Islet precursor cell (in vitro differentiated cells): ENCODE data around the gene ST8SIA2.

Source experiments
- DNase-seq: peaks from one replicate; pipeline ENCODE4 v3.0.0-alpha.2; 2018

ST8SIA2 gene

GRCh38 chr15:92393071-92393979 lies at the start of gene ST8SIA2:
ST8SIA2 (plus strand) TSS chr15:92393881; CDS start chr15:92394065, 184 bp downstream.
- DNase-seq: peak; percentile 84

GRCh38 chr15:92343924-92344643 lies 49.6 kb upstream of the ST8SIA2 start:
- no peak for DNase-seq

- DNase-seq: no peak
Observed at GRCh38 chr15:92346063-92346462, 47.6 kb upstream of the ST8SIA2 start.

- DNase-seq: no peak
Observed at GRCh38 chr15:92355307-92355706, 38.4 kb upstream of the ST8SIA2 start.

DNA sequence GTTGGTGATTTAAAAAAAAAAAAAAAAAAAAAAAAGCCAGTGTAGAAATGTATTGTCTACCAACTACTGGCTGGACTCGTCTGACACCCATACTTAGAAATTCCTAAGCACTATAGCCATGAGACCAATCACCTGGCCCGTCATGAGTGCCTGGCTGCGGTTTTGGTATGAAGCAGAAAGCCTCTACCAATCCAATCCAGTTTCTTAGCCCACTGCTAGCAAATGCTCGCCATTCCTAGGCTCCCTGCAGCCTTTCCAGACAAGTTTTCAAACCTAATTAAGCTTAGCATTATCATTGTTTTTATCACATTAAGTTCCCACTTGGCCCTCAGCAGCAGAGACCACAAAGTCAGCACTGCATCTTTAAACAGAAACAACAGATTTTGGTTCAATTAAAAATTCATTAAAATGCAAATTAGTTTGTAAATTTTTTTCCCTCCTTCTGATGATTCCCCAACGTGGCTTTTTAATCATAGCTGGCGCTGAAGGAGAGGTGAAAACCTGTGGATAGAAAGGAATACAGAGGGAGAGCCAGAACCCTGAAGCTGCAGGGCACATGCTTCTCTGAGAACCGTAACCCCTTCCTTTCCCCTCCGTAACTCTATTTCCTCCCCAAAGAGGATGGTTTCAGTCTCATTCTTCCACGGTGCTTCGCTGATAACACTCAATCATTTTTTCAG lies 32.2 kb upstream of the ST8SIA2 start:
- no peak for DNase-seq

DNA sequence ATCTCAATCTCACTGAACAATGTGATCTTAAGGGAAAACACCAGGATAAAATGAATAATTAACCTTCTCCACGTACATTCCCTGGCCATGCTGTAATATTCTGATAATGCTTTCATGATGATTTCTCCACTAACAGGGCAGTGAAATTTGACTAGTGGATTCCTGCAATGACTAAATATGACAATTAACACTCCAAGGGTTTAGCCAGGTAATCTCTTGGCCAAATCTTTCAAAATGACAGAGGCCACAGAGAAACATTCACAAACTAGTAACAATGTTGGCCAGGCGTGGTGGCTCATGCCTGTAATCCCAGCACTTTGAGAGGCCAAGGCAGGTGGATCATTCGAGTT lies 31.7 kb upstream of the ST8SIA2 start:
- no peak for DNase-seq

DNA sequence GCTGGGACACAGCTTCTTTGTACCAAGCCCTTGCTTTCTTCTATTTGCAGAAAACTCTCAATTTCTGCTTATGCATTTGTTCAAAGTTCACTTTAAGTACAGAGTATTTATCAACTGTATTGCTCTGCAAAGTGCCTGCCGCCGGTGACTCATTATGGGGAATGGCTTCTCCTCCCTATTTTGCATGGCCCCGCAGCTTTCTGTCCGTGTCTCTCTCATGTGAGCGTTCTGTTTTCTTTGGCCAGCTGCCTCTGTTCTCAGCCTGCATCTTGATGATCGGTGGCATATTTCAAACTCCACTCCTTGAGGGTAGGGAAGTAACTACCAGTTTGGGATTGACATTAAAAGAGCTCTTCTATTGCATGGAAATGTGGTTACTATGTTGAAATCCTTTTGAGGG lies 28.6 kb upstream of the ST8SIA2 start:
- DNase-seq: peak; percentile 78

GRCh38 chr15:92365906-92366305 lies 27.8 kb upstream of the ST8SIA2 start:
- DNase-seq: no peak

GRCh38 chr15:92366381-92366780 lies 27.3 kb upstream of the ST8SIA2 start:
- no peak for DNase-seq

- no peak for DNase-seq
Observed at GRCh38 chr15:92375057-92375456, 18.6 kb upstream of the ST8SIA2 start.

- no peak for DNase-seq
Observed at GRCh38 chr15:92376109-92376508, 17.6 kb upstream of the ST8SIA2 start.

- peak; percentile 73 for DNase-seq
Observed at GRCh38 chr15:92377083-92377789, 16.4 kb upstream of the ST8SIA2 start.

GRCh38 chr15:92383519-92384324 lies 10.0 kb upstream of the ST8SIA2 start:
- DNase-seq: peak; percentile 77

DNA sequence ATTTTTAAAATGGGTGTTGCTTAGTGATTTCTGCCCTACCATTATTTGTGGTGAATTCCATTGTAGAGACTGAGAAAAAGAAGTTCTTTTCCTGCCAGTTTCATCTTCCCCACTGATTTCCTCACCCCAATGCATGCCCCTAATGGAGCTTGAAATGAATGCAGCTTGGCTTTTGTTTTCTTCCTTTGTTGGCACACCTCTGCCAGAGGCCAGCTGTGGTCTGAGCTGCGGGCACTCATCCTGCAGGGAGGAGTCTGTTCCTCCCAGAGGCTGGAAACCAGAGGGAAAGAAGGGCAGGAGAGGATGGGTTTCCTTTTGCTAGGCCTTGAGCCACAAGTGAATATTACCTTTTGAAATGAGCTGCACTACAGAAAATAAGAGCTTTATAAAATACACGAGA lies 9.3 kb upstream of the ST8SIA2 start:
- no peak for DNase-seq

DNA sequence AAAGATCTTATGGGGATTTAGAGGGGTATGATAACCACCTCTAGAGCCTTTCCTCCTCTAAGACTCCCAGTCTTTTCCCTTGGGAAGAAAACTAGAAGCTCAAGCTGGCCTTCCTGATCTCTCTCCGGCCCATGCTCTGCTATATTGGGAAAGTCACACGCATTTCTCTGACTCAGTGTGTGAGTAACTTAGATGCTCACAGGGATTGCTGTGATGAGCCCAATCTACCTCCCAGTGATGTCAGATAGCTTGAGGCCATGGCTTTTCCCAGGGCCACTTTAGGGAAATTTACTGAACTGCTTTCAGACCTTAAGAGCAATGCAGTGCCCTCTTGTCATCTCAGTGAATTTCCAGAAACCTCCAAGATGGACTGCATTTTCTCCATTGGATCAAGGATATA lies 8.6 kb upstream of the ST8SIA2 start:
- peak; percentile 89 for DNase-seq

GRCh38 chr15:92391640-92392039 lies 2.0 kb upstream of the ST8SIA2 start:
- DNase-seq: peak; percentile 76

DNA sequence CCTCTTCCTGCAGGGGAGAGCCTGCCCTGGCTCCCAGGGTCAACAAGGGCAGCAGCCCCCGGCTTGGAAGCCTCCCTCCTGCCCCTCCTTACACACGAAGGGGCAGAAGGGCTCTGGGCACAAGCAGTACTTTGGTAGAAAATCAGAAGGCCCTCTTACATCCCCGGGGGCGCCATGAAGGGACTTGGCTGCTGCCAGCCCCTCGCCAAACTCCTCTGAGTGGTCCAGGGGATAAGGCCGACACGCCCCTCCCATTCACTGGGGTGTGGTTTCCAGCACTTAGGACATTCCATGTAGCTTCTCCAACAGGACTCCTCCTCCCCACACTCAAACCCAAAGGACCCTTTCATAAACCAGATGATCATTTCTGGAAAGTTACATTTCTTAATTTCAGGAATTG lies 1.2 kb upstream of the ST8SIA2 start:
- peak; percentile 72 for DNase-seq

- no peak for DNase-seq
Observed at GRCh38 chr15:92393980-92394308, 263 bp downstream of the ST8SIA2 start.

DNA sequence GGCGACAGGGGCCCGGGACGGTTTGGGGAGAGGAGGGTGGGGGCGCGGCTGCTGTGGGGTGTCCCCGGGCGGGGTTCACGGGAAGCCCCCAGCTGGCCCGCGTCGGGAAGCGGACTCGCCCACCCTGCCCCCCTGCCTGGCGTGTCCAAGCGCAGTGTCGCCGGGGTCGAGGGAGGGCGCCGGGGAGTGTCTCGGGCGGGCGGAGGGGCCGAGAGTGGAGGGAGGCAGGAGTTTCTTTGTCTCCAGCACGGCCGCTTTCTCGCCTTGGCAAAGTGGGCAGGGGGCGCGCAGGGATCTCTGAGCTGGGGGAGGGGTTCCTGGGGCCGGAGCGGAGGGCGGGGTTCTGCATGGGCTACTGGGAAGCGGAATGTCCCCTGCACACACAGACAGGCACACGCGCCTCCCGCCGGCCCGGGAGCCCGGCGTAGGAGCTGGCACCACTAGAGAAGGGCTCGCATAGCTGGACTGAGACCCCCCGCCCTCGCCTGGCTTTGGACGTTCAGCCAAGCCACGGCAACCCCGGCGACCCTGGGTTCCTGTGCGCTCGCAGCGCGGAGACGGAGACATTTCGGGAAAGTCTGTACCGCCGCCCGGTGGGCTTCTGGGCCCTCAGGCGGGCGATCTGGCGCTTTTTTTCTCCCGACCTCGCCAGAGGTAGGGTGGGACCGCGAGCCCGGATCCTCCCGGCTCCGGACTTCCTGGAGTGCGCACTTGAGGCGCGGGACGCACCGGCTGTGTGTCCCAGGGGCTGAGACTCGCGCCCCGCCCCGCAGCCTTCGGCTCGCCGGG lies 822 bp downstream of the ST8SIA2 start:
- peak; percentile 71 for DNase-seq

DNA sequence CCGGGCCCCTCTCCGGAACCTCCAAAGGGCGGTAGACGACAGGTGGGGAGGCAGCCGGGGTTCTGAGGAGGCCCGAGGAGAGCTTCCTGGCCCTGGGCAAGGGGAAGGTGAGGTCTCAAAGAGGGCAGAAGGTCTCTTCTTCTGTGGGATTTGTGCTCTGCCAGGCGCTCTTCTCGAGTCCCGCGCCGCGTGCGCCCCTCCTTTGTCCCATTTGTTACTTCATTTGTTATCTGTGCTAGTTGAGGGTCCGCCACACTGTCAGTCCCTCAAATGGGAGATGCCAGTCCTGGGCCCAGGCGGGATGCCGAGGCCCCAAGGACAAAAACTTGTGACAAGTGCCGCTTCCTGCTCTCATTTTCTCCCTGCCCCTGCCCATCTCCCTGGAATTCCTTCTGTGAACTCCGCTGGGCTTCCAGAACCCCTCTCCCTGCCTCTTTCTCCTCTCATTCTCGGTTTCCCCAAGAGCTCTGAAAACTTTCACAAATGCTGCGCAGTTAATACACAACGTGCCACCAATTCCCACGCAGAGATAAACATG lies 1.5 kb downstream of the ST8SIA2 start:
- no peak for DNase-seq
